ENCODE measurements around the gene NELL1.

DNA sequence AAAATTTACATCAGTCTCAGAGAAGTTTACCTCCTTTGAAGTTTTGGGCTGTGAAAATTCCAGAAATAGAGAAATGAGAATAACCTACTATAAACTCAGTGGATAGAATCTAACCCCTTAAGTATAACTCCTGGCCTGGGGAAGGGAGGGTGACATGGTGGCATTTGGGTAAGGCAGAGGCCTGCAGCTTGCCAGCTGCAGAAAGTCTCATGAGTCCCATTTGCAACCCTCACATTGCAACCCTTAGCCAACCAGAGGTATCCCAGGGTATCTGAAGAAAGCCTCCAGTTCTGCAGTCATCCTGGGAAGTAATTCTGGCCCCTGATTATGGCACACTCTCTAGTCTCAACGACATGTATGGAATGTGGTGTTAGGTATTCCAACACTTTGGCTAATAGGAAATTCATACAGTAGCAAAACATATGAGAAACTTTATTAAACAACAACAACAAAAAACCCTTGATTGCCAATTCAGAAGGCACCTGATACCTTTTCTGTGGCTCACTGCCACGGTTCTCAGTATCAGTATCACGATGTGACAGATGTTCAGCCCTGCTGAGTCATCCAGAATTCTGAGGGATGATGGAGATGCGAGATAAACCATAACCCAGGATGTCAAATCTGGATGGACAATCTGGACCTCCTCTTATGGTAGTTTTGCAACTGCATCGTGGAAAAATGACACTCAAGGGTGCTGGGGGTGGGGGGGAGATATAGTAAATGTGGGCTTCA lies 743.4 kb downstream of the NELL1 start:
- TF ChIP-seq POLR2AphosphoS5 (IDR thresholded peaks at IDR 0.05), result no peak
- TF ChIP-seq, protein P1, sequence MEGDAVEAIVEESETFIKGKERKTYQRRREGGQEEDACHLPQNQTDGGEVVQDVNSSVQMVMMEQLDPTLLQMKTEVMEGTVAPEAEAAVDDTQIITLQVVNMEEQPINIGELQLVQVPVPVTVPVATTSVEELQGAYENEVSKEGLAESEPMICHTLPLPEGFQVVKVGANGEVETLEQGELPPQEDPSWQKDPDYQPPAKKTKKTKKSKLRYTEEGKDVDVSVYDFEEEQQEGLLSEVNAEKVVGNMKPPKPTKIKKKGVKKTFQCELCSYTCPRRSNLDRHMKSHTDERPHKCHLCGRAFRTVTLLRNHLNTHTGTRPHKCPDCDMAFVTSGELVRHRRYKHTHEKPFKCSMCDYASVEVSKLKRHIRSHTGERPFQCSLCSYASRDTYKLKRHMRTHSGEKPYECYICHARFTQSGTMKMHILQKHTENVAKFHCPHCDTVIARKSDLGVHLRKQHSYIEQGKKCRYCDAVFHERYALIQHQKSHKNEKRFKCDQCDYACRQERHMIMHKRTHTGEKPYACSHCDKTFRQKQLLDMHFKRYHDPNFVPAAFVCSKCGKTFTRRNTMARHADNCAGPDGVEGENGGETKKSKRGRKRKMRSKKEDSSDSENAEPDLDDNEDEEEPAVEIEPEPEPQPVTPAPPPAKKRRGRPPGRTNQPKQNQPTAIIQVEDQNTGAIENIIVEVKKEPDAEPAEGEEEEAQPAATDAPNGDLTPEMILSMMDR (IDR thresholded peaks at IDR 0.05), result no peak
- no peak for TF ChIP-seq EP300 (IDR thresholded peaks at IDR 0.05; ENCODE audit: low read depth)

All from transverse colon (tissue), 4 donors.